HG03575 (cell line): Measurements from ENCODE around the gene MYO3B.
"Not testable (repeated sequence)": the region's sequence is repeated elsewhere in the genome, so short reads cannot be mapped to it uniquely, and the experiment has no call there.

ENCODE experiments used
- ATAC-seq: cut with Tn5 transposase; IDR thresholded peaks from one replicate; pipeline ENCODE4 v1.9.1; 2021; ENCODE audit not compliant: unreplicated experiment, insufficient number of reproducible peaks, low FRiP score; ENCODE audit errors: extremely low read depth

Gene MYO3B

DNA sequence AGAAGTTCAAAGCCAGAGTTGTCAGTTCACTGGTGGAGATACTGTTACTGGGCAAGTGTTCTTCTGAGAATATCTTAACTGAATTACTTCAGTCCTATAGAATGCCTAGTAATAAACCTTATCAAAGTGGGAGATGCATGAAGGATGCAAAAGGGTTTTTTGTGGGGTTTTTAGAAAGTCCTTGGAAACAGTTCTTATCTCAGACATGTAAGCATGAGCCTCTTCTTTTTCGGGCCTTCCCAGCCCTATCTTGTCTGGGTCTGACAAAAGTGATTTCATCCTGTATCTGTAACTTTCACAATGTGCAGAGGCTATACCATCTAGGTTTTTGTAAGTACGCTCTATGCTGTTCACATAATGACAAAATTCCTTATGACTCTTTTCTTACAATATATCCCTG is 255.5 kb downstream of the MYO3B start:
- no peak for ATAC-seq

GRCh38 chr2:170434396-170434795 is 256.4 kb downstream of the MYO3B start:
- not testable (repeated sequence) for ATAC-seq

GRCh38 chr2:170434900-170435621 is 257.1 kb downstream of the MYO3B start:
- no peak for ATAC-seq

- ATAC-seq = no peak
Observed at GRCh38 chr2:170436077-170436943, 258.4 kb downstream of the MYO3B start.

DNA sequence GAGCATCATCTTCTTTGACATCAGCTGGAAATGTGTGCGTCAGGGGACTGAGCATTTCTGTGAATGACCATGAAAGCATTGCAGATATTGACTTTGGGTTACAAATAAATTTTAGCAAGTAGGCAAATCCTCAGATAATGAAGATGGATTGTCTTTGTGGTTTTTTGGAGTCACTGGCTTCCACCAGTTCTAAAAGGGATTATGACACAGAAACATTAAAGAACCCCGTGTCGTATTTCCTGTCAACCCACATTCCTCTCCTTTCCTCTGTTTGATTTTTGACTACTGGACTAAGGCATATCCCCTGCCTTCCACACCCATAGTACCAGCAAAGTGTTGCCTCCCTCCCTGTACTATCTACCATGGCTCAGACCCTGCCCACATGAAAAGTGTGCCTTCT is 268.1 kb downstream of the MYO3B start:
- no peak for ATAC-seq

DNA sequence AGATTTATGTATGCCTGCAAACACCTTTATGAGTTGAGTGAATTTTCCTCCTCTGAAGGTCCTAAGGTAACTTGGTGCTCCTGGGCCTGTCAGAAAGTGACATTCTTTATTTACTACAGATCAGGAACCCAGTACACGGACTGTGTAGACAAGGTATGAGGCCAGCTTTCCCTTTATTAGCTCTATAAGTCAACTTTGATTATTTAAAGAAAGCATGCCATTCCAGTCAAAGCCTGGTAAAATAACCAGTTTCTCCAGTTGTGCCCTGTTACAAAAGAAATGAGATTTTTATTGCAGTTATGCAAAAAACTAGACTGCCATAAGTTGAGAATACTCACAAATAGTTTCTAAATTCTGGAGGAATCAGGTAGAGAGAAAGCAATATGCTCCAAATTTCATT is 271.1 kb downstream of the MYO3B start:
- ATAC-seq = no peak

GRCh38 chr2:170454471-170455372 is 276.8 kb downstream of the MYO3B start:
- no peak for ATAC-seq

GRCh38 chr2:170455617-170456426 is 277.9 kb downstream of the MYO3B start:
- ATAC-seq = no peak

DNA sequence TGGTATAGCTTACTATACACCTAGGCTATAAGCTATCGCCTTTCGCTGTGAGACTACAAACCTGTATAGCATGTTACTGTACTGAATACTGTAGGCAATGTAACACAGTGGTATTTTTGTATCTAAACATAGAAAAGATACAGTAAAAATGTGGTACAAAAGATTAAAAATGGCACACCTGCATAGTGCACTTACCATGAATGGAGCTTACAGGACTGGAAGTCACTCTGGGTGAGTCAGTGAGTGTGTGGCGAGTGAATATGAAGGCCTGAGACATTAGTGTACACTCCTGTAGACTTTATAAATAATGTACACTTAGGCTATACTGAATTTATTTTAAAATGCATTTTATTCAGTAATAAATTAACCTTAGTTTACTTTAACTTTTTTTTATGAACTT is 279.0 kb downstream of the MYO3B start:
- no peak for ATAC-seq

GRCh38 chr2:170457742-170458141 is 279.8 kb downstream of the MYO3B start:
- no peak for ATAC-seq

GRCh38 chr2:170461889-170462288 is 283.9 kb downstream of the MYO3B start:
- ATAC-seq = no peak

GRCh38 chr2:170462433-170463205 is 284.7 kb downstream of the MYO3B start:
- ATAC-seq = no peak

DNA sequence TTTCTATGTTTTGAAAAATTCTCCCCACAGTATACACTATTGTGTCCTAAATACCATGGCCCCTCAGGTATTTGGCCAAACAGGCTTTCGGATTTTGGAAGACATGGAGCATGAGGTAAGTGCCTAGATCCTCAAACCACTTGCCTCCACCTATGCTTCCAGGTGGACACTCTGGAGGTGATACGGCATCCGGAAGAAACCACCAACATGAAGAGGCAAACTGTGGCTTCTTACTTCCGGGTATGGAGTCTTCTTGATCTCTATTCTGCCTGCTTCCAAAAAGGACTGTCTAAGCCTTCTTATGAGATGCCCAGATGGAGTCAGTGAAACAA is 285.2 kb downstream of the MYO3B start:
- ATAC-seq = no peak

GRCh38 chr2:170464268-170464667 is 286.3 kb downstream of the MYO3B start:
- no peak for ATAC-seq

- ATAC-seq = no peak
Observed at GRCh38 chr2:170465241-170465640, 287.3 kb downstream of the MYO3B start.

- no peak for ATAC-seq
Observed at GRCh38 chr2:170466632-170467031, 288.7 kb downstream of the MYO3B start.

GRCh38 chr2:170467568-170468422 is 289.8 kb downstream of the MYO3B start:
- no peak for ATAC-seq
